ENCODE results near the gene LDLR.

The LDLR gene

DNA sequence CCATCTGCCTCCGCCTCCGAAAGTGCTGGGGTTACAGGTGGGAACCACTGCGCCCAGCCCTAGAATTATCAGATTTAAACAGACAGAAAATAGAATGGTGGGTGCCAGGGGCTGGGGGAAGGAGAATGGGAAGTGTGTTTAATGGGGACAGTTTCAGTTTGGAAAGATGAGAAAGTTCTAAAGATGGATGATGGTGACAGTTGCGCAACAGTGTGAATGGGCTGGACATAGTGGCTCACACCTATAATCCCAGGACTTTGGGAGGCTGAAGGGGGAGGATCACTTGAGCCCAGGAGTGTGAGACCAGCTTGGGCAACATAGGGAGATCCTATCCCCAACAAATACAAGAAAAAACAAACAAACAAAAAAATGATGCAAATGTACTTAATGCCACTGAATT lies 92.2 kb downstream of the LDLR start:
- POLR2A ChIA-PET = no interaction called here
- H3K4me3 ChIP-seq (ENCODE audit: low read depth, low read length) = no peak overlapping the region
- no peak for DNase-seq (ENCODE audit: low read depth, low spot score)
- TF ChIP-seq, protein P1, sequence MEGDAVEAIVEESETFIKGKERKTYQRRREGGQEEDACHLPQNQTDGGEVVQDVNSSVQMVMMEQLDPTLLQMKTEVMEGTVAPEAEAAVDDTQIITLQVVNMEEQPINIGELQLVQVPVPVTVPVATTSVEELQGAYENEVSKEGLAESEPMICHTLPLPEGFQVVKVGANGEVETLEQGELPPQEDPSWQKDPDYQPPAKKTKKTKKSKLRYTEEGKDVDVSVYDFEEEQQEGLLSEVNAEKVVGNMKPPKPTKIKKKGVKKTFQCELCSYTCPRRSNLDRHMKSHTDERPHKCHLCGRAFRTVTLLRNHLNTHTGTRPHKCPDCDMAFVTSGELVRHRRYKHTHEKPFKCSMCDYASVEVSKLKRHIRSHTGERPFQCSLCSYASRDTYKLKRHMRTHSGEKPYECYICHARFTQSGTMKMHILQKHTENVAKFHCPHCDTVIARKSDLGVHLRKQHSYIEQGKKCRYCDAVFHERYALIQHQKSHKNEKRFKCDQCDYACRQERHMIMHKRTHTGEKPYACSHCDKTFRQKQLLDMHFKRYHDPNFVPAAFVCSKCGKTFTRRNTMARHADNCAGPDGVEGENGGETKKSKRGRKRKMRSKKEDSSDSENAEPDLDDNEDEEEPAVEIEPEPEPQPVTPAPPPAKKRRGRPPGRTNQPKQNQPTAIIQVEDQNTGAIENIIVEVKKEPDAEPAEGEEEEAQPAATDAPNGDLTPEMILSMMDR (IDR thresholded peaks at IDR 0.05; ENCODE audit: insufficient read depth, low read length, missing control alignments) = no peak
- CTCF ChIA-PET = no interaction called here

All from AG04449 (cell line).